ENCODE results near the gene CCDC195. TPM values are rescaled to one million over a fixed set of nuclear protein-coding genes. Genes with fewer than 3 reads are reported as not detected.

Gene CCDC195
- total and polyA plus RNA-seq, 8 donors = not detected

DNA sequence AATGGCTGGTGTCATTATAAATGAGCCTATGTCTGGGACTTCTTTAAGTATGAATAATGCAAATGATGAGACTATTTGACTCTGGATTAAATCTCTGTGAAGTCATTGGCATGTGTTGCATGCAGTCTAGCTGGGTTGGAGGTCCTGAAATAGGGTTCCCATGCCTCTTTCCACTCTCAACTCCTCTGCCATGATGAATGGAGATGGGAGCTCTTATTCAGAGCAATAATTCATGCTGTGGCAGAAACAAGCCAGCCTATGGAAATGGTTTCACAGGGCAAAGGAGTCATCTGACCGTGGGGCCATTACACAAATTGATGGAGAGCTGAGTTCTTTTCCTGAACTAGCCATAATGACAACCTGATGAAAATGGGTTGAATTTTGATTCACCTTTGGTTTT is 15.5 kb upstream of the CCDC195 start:
- TF ChIP-seq, protein P1, sequence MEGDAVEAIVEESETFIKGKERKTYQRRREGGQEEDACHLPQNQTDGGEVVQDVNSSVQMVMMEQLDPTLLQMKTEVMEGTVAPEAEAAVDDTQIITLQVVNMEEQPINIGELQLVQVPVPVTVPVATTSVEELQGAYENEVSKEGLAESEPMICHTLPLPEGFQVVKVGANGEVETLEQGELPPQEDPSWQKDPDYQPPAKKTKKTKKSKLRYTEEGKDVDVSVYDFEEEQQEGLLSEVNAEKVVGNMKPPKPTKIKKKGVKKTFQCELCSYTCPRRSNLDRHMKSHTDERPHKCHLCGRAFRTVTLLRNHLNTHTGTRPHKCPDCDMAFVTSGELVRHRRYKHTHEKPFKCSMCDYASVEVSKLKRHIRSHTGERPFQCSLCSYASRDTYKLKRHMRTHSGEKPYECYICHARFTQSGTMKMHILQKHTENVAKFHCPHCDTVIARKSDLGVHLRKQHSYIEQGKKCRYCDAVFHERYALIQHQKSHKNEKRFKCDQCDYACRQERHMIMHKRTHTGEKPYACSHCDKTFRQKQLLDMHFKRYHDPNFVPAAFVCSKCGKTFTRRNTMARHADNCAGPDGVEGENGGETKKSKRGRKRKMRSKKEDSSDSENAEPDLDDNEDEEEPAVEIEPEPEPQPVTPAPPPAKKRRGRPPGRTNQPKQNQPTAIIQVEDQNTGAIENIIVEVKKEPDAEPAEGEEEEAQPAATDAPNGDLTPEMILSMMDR (IDR thresholded peaks at IDR 0.05) = no peak
- H3K9me3 ChIP-seq = peaks cover 0 to 36% of the 10 kb centered on the region in 2 donors
- DNase-seq (no peak), ATAC-seq (no peak)
- no peaks in the 10 kb centered on the region for H3K27me3 ChIP-seq
- intact Hi-C loops (cut with DNase I) = no loop called here
- H3K4me1 ChIP-seq = no peaks in the 10 kb centered on the region
- no peaks in the 10 kb centered on the region for H3K36me3 ChIP-seq
- H3K4me3 ChIP-seq = no peak overlapping the region
- no peak overlapping the region for H3K27ac ChIP-seq

DNA sequence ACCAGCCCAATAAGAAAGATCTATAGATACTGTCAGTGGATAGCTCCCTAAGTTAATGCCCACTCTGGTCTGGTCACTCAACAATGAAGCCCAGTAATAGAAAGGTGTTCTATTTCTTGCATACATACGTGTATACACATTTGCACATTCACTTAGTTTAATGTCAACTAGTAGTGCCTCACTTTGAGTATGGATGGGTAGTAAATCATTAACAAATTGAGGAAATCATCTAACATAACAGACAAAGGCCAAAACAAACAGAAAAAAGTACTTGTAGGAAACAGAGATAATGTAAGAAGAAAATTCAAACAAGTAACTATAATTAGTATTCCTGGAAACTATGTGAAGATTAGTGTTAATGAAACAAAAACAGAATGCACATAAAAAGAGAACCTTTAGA is 13.3 kb upstream of the CCDC195 start:
- DNase-seq (no peak), ATAC-seq (no peak)
- intact Hi-C loops (cut with DNase I) = no loop called here
- Histone ChIP-seq H3K9me3 (peaks cover 0 to 27% of the 10 kb centered on the region in 2 donors), H3K4me1 (no peaks in the 10 kb centered on the region), H3K27ac (no peak overlapping the region), H3K4me3 (no peak overlapping the region), H3K27me3 (no peaks in the 10 kb centered on the region), H3K36me3 (no peaks in the 10 kb centered on the region)
- TF ChIP-seq, protein P1 (IDR thresholded peaks at IDR 0.05) = no peak

DNA sequence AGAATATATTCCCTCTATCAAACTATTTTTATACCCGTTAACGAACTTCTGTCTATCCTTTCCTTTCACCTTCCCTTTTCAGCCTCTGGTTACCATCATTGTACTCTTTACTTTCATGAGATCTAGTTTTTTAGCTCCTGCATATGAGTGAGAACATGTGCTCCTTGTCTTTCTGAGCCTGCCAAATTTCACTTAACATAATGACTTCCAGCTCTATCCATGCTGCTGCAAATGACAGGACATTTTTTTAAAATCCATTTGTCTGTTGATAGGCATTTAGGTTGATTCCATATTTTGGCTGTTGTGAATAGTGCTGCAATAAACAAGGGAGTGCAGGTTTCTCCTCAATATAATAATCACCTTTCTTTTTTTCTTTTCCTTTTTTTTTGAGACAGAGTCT is 8.2 kb upstream of the CCDC195 start:
- TF ChIP-seq, protein P1 (IDR thresholded peaks at IDR 0.05) = no peak
- no peaks in the 10 kb centered on the region for H3K27me3 ChIP-seq
- H3K9me3 ChIP-seq = peaks cover 0 to 22% of the 10 kb centered on the region in 2 donors
- DNase-seq (no peak), ATAC-seq (no peak)
- no peak overlapping the region for H3K27ac ChIP-seq
- no peaks in the 10 kb centered on the region for H3K36me3 ChIP-seq
- H3K4me1 ChIP-seq = no peaks in the 10 kb centered on the region
- H3K4me3 ChIP-seq = no peak overlapping the region
- intact Hi-C loops (cut with DNase I) = no loop called here

DNA sequence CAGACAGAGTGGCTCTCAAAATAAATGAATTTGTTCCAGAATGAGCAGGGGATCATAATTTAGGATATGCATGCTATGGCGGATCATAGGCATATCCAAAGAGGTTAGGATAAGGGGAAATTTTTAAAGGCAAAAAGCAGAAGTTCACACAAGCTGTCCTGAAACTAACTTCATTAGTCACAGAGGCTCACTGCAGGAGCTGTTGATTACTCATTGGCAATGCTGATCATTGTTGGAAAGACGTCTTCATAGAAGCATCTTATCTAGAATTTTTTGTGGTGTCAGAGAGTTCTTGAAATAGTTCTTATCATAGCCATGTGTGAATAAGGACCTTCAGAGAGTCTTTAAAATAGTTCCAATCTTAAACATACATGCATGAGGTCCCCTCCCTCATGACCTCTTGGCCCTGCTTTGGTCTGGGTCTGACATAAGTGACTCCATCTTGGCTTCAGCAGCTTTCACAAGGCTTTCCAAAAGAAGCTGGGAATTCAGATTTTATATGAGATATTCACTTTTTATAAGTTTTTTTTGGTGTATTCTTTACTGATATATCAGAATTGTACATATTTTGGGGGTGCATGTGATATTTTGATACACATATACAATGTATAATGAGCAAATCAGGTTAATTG is 7.5 kb upstream of the CCDC195 start:
- H3K27ac ChIP-seq = no peak overlapping the region
- H3K4me3 ChIP-seq = no peak overlapping the region
- TF ChIP-seq, protein P1 (IDR thresholded peaks at IDR 0.05) = no peak
- ATAC-seq (no peak), DNase-seq (no peak)
- no peaks in the 10 kb centered on the region for H3K27me3 ChIP-seq
- H3K9me3 ChIP-seq = peaks cover 0 to 17% of the 10 kb centered on the region in 2 donors
- intact Hi-C loops (cut with DNase I) = no loop called here
- H3K36me3 ChIP-seq = no peaks in the 10 kb centered on the region
- H3K4me1 ChIP-seq = no peaks in the 10 kb centered on the region

DNA sequence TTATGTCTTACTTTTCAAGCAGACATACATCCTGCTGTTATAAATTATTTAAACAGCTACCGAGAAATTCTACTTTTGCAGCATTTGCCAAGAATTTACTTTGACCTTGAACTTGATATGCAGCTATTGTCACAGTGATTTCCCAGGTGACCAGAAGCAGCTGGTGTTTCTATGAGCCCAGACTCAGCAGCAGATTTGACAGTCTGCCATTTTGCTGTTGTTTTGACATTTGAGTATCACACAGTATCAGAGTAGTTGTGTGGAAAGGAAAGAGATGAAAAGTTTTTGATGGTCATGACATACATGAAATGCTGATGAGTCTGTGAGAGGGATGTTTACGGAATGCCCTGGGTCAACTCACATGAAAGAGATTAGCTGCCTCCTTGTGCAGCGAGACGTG is 6.6 kb upstream of the CCDC195 start:
- peaks cover 0 to 10% of the 10 kb centered on the region in 2 donors for H3K9me3 ChIP-seq
- no peaks in the 10 kb centered on the region for H3K4me1 ChIP-seq
- no peak overlapping the region for H3K4me3 ChIP-seq
- TF ChIP-seq, protein P1 (IDR thresholded peaks at IDR 0.05) = no peak
- no peaks in the 10 kb centered on the region for H3K36me3 ChIP-seq
- DNase-seq = no peak
- H3K27me3 ChIP-seq = no peaks in the 10 kb centered on the region
- intact Hi-C loops (cut with DNase I) = no loop called here
- no peak overlapping the region for H3K27ac ChIP-seq
- no peak for ATAC-seq
